ENCODE measurements around the gene HLA-DPA1. TPM values are rescaled to one million over a fixed set of nuclear protein-coding genes. Genes with fewer than 3 reads are reported as not detected.
A peak's percentile ranks its signal among the peaks of the same experiment; 100 is the strongest.

HLA-DPA1 gene
- total RNA-seq, 1 donor from 2014 or later: 82.3 TPM

DNA sequence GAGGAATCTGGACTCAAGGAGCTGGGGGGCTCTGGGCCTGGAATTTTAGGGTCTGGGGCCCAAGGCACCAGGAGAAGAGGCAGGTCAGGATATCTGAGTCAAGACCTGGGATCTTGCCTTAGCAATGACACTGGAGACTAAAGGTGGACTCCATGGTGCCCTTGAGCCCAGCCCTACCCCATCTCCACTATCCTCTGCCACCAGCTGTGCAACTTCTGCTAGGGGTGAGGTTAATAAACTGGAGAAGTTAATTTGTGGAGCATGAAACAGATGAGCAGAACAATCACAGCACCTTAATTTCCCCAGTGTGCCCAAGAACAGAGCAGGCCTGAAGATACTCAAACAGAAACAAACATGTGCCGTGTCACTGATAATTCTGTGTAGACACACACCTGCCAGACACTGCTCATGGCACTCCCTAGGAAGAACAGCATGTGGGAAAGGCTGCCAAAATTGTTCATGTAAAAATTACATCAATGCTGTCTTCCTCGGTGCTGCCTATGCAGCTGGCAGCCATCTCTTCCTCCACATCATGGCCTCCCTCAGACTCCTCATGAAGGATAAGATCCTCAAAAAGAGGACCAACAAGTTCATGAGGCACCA, 5.6 kb upstream of the HLA-DPA1 start:
- TF ChIP-seq POLR2AphosphoS5 (IDR thresholded peaks at IDR 0.05; ENCODE audit: insufficient read depth in 1 of 2, low read depth in 1 of 2) (no peak), POLR2A (IDR thresholded peaks at IDR 0.05) (no peak)
- TF ChIP-seq, protein P1, sequence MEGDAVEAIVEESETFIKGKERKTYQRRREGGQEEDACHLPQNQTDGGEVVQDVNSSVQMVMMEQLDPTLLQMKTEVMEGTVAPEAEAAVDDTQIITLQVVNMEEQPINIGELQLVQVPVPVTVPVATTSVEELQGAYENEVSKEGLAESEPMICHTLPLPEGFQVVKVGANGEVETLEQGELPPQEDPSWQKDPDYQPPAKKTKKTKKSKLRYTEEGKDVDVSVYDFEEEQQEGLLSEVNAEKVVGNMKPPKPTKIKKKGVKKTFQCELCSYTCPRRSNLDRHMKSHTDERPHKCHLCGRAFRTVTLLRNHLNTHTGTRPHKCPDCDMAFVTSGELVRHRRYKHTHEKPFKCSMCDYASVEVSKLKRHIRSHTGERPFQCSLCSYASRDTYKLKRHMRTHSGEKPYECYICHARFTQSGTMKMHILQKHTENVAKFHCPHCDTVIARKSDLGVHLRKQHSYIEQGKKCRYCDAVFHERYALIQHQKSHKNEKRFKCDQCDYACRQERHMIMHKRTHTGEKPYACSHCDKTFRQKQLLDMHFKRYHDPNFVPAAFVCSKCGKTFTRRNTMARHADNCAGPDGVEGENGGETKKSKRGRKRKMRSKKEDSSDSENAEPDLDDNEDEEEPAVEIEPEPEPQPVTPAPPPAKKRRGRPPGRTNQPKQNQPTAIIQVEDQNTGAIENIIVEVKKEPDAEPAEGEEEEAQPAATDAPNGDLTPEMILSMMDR (IDR thresholded peaks at IDR 0.05): no peak
- H3K4me3 ChIP-seq: no peak overlapping the region
- H3K36me3 ChIP-seq: no peaks in the 10 kb centered on the region
- H3K4me1 ChIP-seq: peaks cover 13% of the 10 kb centered on the region
- intact Hi-C loops (cut with DNase I): no loop called here
- no peak for DNase-seq (ENCODE audit: extremely low spot score in 2 of 2)
- no peak overlapping the region for H3K27ac ChIP-seq
- H3K27me3 ChIP-seq: no peaks in the 10 kb centered on the region
- H3K9me3 ChIP-seq: no peaks in the 10 kb centered on the region

DNA sequence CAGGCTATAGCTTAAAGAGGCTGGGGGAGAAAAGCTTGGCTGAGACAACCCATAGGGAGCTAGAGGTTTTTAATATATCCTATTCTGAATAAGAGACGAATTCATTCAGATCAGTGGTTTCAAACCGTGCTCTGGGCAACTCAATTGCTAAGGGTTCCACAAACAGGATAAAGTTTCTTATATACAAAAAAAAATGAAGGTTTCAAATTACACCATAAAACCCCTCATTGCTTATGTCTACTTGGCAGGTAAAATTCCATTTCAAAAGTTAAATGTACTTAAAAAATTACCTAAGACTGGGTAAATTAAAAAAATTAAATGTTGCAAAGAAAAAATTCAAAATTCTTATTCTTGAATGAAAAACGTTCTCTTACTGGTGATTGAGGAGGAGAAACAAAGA, 5.0 kb upstream of the HLA-DPA1 start:
- Histone ChIP-seq H3K27ac (no peak overlapping the region), H3K27me3 (no peaks in the 10 kb centered on the region), H3K36me3 (no peaks in the 10 kb centered on the region), H3K4me1 (peaks cover 13% of the 10 kb centered on the region), H3K4me3 (no peak overlapping the region), H3K9me3 (no peaks in the 10 kb centered on the region)
- TF ChIP-seq POLR2A (IDR thresholded peaks at IDR 0.05) (no peak), POLR2AphosphoS5 (IDR thresholded peaks at IDR 0.05; ENCODE audit: insufficient read depth in 1 of 2, low read depth in 1 of 2) (no peak)
- TF ChIP-seq, protein P1 (IDR thresholded peaks at IDR 0.05): no peak
- intact Hi-C loops (cut with DNase I): no loop called here
- no peak for DNase-seq (ENCODE audit: extremely low spot score in 2 of 2)

DNA sequence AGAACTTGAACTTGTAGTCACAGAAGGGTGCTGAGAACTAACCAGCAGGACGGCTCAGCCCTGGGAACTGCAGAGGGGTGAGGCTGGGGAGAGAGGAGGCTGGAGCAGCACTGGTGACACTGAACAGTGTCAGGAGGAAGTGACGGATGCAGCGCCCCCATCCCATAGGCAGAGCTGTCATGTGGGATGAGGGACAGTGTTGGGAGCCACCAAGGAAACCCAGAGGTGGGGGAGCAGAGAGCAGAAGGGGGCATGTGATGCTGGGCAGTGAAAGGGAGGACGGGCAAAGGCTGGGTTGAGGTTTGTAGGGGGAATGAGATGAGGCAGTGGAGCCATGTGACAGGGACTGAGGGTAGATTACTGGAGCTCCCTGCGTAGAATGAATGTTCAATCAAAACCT, 4.5 kb upstream of the HLA-DPA1 start:
- Histone ChIP-seq H3K27me3 (no peaks in the 10 kb centered on the region), H3K36me3 (no peaks in the 10 kb centered on the region), H3K4me3 (no peak overlapping the region), H3K4me1 (peaks cover 13% of the 10 kb centered on the region), H3K9me3 (no peaks in the 10 kb centered on the region), H3K27ac (no peak overlapping the region)
- DNase-seq (ENCODE audit: extremely low spot score in 2 of 2): no peak
- intact Hi-C loops (cut with DNase I): no loop called here
- TF ChIP-seq, protein P1 (IDR thresholded peaks at IDR 0.05): no peak
- TF ChIP-seq POLR2A (IDR thresholded peaks at IDR 0.05) (no peak), POLR2AphosphoS5 (IDR thresholded peaks at IDR 0.05; ENCODE audit: insufficient read depth in 1 of 2, low read depth in 1 of 2) (no peak)

DNA sequence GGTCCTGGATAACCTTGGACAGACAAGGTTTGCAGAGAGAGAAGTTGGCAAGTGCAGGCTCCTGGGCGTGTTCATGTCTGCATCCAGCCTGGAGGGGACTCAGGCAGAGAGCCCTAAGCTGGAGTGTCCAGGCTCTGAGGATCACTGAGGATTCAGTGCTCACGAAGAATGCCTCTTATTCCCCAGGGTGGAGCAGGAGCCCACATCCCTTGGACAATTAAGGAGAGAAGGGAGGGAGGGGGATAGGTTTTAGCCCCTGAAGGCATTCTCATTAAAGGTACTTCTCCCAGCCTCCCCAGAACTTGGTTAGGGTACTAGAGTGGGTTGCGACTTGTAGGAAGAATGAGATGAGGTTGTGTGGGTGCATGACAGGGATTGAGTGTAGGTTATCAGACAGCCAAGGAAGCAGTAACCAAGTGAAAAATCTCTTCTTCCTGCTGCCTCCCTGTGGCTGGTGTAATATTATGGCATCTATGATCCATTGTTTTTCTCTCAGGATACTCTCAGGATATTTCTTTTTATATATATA, 3.0 kb upstream of the HLA-DPA1 start:
- Histone ChIP-seq H3K9me3 (no peaks in the 10 kb centered on the region), H3K4me1 (peaks cover 8% of the 10 kb centered on the region), H3K4me3 (peak overlapping the region; percentile 28 to 36), H3K27me3 (no peaks in the 10 kb centered on the region), H3K36me3 (no peaks in the 10 kb centered on the region), H3K27ac (peak overlapping the region; percentile 61)
- DNase-seq (ENCODE audit: extremely low spot score in 2 of 2): no peak
- TF ChIP-seq POLR2A (IDR thresholded peaks at IDR 0.05): no peak
- TF ChIP-seq, protein P1 (IDR thresholded peaks at IDR 0.05): no peak
- TF ChIP-seq POLR2AphosphoS5 (IDR thresholded peaks at IDR 0.05; ENCODE audit: insufficient read depth in 1 of 2, low read depth in 1 of 2): no peak
- intact Hi-C loops (cut with DNase I): no loop called here
